OCI-LY1 (cell line): ENCODE results near the gene LTBP2.

Experiments
- CTCF ChIP-seq: fragments of 200-600 bp; sonication (generic), shearing (Covaris generic); IDR thresholded peaks from 2 replicates; pipeline ENCODE4 v1.5.1; 2017; ENCODE audit warnings: mild to moderate bottlenecking, antibody characterized with exemption, low read length, moderate library complexity, mixed read lengths
- EZH2 ChIP-seq: fragments of 200-600 bp; sonication (generic), shearing (Covaris generic); IDR thresholded peaks from 2 replicates; pipeline ENCODE4 v1.8.0; 2017; ENCODE audit warnings: borderline replicate concordance, mixed run types, mild to moderate bottlenecking, antibody characterized with exemption, low read length, moderate library complexity, mixed read lengths

- no peak for TF ChIP-seq EZH2
- no peak for TF ChIP-seq CTCF
Measured at GRCh38 chr14:74641601-74642391, 29.8 kb upstream of the LTBP2 start.
